HepG2 (cell line): Measurements from ENCODE around the gene NPHP4.

Source experiments
- ELF1 ChIP-seq: sonication (generic); formaldehyde crosslinking; IDR thresholded peaks from 2 replicates; pipeline ENCODE4 v1.4.0; 2020; ENCODE audit warnings: missing genetic modification reagents
- JUND ChIP-seq: sonication (generic); formaldehyde crosslinking; IDR thresholded peaks from 2 replicates; pipeline ENCODE4 v1.8.0; 2022; ENCODE audit warnings: mild to moderate bottlenecking, missing genetic modification reagents
- KLF9 ChIP-seq: IDR thresholded peaks from 2 replicates; pipeline ENCODE4 v1.6.1; 2016; ENCODE audit warnings: low read depth
- NFE2 ChIP-seq: sonication (generic); formaldehyde crosslinking; IDR thresholded peaks from 2 replicates; pipeline ENCODE4 v1.4.0; 2020; ENCODE audit warnings: missing genetic modification reagents
- THAP11 ChIP-seq: IDR thresholded peaks from 2 replicates; pipeline ENCODE4 v1.6.1; 2016; ENCODE audit warnings: missing biosample characterization, missing genetic modification reagents
- ZNF354B ChIP-seq: sonication (generic); formaldehyde crosslinking; IDR thresholded peaks from 2 replicates; pipeline ENCODE4 v1.8.0; 2022; ENCODE audit warnings: mild to moderate bottlenecking, missing genetic modification reagents
- ZNF569 ChIP-seq: sonication (generic); formaldehyde crosslinking; IDR thresholded peaks from 2 replicates; pipeline ENCODE4 v1.5.0; 2020; ENCODE audit warnings: mild to moderate bottlenecking, missing genetic modification reagents, moderate library complexity, borderline replicate concordance
- TF ChIP-seq, protein P1 (sequence below): sonication (generic); formaldehyde crosslinking; IDR thresholded peaks from 2 replicates; pipeline ENCODE4 v1.4.0; 2020; ENCODE audit warnings: missing genetic modification reagents
- TF ChIP-seq, protein P2 (sequence below): sonication (generic); formaldehyde crosslinking; IDR thresholded peaks from 2 replicates; pipeline ENCODE4 v1.5.0; 2020; ENCODE audit warnings: mild to moderate bottlenecking, missing genetic modification reagents, moderate library complexity

DNA sequence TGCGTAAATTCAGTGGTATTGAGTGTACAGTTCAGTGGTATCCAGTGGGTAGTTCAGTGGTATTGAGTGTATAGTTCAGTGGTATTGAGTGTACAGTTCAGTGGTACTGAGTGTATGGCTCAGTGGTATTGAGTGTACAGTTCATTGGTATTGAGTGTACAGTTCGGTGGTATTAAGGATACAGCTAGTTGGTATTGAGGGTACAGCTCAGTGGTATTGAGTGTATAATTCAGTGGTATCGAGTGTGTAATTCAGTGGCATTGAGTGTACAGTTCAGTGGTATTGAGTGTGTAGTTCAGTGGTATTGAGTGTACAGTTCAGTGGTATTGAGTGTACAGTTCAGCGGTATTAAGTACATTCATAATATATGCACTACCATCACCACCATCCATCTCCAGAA lies 30.0 kb upstream of the NPHP4 start:
- TF ChIP-seq ELF1 (CRISPR knock-in tag), result no peak
- TF ChIP-seq ZNF569 (CRISPR knock-in tag), result no peak
- TF ChIP-seq, protein P1, sequence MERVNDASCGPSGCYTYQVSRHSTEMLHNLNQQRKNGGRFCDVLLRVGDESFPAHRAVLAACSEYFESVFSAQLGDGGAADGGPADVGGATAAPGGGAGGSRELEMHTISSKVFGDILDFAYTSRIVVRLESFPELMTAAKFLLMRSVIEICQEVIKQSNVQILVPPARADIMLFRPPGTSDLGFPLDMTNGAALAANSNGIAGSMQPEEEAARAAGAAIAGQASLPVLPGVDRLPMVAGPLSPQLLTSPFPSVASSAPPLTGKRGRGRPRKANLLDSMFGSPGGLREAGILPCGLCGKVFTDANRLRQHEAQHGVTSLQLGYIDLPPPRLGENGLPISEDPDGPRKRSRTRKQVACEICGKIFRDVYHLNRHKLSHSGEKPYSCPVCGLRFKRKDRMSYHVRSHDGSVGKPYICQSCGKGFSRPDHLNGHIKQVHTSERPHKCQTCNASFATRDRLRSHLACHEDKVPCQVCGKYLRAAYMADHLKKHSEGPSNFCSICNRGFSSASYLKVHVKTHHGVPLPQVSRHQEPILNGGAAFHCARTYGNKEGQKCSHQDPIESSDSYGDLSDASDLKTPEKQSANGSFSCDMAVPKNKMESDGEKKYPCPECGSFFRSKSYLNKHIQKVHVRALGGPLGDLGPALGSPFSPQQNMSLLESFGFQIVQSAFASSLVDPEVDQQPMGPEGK (CRISPR knock-in tag), result no peak
- TF ChIP-seq, protein P2, sequence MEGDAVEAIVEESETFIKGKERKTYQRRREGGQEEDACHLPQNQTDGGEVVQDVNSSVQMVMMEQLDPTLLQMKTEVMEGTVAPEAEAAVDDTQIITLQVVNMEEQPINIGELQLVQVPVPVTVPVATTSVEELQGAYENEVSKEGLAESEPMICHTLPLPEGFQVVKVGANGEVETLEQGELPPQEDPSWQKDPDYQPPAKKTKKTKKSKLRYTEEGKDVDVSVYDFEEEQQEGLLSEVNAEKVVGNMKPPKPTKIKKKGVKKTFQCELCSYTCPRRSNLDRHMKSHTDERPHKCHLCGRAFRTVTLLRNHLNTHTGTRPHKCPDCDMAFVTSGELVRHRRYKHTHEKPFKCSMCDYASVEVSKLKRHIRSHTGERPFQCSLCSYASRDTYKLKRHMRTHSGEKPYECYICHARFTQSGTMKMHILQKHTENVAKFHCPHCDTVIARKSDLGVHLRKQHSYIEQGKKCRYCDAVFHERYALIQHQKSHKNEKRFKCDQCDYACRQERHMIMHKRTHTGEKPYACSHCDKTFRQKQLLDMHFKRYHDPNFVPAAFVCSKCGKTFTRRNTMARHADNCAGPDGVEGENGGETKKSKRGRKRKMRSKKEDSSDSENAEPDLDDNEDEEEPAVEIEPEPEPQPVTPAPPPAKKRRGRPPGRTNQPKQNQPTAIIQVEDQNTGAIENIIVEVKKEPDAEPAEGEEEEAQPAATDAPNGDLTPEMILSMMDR (CRISPR knock-in tag), result no peak
- TF ChIP-seq NFE2 (CRISPR knock-in tag), result no peak
- no peak for TF ChIP-seq THAP11
- TF ChIP-seq JUND (CRISPR knock-in tag), result no peak
- no peak for TF ChIP-seq ZNF354B (CRISPR knock-in tag)
- no peak for TF ChIP-seq KLF9 (CRISPR knock-in tag)
